AG04449 (cell line): Measurements from ENCODE around the gene TBRG1.

Source experiments
- CTCF ChIA-PET: fragments of 350-600 bp; formaldehyde crosslinking; extraction: SDS; loops from one replicate; lab custom pipeline; 2021; ENCODE audit warnings: antibody characterized with exemption; lab: Yijun Ruan, JAX
- POLR2A ChIA-PET: fragments of 400-600, 350-600 bp; formaldehyde crosslinking; extraction: SDS; loops from one replicate; lab custom pipeline; 2020; ENCODE audit warnings: antibody characterized with exemption, inconsistent platforms; lab: Yijun Ruan, JAX
- DNase-seq: peaks from one replicate; pipeline ENCODE4 v3.0.0-alpha.2; 2010; ENCODE audit warnings: low read depth, low spot score
- H3K4me3 ChIP-seq: 2 replicates; pipeline ENCODE4 v1.5.1; 2011; ENCODE audit warnings: low read depth, mild to moderate bottlenecking, control low read depth, low read length
- TF ChIP-seq, protein P1 (sequence below): IDR thresholded peaks from one replicate; pipeline ENCODE4 v1.5.1; 2011; ENCODE audit warnings: mild to moderate bottlenecking, moderate library complexity, low read length, control low read depth, inconsistent platforms; ENCODE audit not compliant: insufficient read depth; ENCODE audit errors: missing control alignments

Gene TBRG1, protein sequence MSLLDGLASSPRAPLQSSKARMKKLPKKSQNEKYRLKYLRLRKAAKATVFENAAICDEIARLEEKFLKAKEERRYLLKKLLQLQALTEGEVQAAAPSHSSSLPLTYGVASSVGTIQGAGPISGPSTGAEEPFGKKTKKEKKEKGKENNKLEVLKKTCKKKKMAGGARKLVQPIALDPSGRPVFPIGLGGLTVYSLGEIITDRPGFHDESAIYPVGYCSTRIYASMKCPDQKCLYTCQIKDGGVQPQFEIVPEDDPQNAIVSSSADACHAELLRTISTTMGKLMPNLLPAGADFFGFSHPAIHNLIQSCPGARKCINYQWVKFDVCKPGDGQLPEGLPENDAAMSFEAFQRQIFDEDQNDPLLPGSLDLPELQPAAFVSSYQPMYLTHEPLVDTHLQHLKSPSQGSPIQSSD

DNA sequence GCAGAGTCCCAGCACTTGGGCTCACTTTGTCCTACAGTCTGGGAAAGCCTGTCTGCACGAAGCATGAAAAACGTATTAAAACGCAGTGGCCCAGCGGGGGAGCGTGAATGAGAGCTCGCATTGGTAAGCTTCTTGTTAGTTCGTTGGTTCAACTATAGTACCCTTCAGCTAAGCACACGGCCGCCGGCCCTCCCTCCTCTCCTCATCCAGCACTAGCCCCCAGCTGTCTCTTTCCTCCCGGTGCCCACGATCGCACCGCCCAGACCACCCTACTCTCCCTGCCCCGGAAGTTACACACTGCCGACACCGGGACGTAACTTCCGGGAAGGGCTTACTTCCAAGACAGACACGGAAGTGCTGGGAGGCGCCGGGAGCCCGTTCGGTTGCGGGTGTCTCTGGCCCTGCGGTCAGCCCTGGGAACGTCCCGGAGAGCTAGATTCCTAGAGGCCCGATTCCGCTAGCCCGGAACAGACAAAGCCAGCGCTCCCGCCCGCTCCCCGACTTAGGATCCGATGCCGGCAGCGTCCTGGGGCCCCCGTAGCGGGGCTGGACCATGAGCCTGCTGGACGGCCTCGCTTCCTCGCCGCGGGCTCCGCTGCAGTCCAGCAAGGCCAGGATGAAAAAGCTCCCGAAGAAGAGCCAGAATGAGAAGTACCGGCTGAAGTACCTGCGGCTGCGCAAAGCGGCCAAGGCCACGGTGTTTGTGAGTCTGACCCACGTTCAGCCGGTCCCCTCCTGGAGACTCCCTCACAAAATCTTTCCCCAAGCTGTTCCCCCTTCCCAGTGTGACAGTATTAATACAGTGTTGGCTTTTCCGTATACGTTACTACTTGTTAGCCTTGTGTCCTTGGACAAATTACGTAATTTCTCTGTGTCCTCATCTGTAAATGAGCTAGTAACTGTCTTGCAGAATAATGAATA lies at the start of gene TBRG1:
TSS of gene TBRG1 (plus strand) at position 334 of the 921 bp plus-strand sequence. CDS start at position 554, 220 bp downstream.
- peak within 1 kb of the TSS; percentile 87 for H3K4me3 ChIP-seq
- POLR2A ChIA-PET, result interaction anchor here (0.8 to 1.7 kb wide), 3 partner anchors 20 to 298 kb away, joined by 3 to 10 read pairs (median 5); no protein-coding TSS in a partner anchor
- CTCF ChIA-PET, result interaction anchor here (0.6 to 5.4 kb wide), 10 partner anchors 11 to 254 kb away, joined by 3 to 35 read pairs (median 4); no protein-coding TSS in a partner anchor
- TF ChIP-seq, protein P1, sequence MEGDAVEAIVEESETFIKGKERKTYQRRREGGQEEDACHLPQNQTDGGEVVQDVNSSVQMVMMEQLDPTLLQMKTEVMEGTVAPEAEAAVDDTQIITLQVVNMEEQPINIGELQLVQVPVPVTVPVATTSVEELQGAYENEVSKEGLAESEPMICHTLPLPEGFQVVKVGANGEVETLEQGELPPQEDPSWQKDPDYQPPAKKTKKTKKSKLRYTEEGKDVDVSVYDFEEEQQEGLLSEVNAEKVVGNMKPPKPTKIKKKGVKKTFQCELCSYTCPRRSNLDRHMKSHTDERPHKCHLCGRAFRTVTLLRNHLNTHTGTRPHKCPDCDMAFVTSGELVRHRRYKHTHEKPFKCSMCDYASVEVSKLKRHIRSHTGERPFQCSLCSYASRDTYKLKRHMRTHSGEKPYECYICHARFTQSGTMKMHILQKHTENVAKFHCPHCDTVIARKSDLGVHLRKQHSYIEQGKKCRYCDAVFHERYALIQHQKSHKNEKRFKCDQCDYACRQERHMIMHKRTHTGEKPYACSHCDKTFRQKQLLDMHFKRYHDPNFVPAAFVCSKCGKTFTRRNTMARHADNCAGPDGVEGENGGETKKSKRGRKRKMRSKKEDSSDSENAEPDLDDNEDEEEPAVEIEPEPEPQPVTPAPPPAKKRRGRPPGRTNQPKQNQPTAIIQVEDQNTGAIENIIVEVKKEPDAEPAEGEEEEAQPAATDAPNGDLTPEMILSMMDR, result no peak
- DNase-seq, result peak; percentile 42

DNA sequence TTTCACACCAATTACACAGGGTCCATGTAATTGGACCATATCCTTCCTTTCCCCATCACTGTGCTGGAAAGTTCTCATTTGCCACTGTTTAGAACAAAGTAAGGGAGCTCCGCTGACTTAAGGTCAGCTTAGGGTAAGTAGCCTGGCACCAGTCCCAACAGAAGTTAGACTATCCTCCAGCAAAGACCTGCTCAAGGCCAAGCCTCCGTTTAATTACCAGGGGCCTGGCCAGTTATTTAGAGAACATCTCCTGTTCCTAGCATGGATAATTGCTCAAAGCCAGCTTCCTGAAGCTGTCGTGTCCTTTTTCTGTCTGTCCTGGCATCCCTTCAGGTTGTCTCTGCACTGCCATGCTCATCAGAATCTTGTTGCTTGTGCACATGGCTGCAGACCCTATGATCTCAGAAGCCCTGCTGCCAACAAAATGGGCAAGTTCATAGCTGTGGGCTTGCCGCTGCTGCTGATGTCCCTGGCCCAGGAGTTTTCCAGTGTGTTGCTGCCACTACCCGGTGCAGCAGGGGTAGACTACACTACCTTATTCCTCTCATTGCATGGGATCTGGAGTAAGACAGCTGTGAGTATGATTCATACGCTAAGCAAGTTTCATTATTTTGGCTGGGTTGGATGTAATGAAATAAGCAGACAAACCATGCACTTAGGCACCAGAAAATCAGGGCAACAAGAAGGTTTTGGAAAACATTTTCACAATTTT lies 44.8 kb upstream of the TBRG1 start:
- POLR2A ChIA-PET, result no interaction called here
- CTCF ChIA-PET, result interaction anchor here (3.4 kb wide), 1 partner anchor 162 kb away, joined by 13 read pairs; no protein-coding TSS in a partner anchor
- H3K4me3 ChIP-seq, result no peak overlapping the region

DNA sequence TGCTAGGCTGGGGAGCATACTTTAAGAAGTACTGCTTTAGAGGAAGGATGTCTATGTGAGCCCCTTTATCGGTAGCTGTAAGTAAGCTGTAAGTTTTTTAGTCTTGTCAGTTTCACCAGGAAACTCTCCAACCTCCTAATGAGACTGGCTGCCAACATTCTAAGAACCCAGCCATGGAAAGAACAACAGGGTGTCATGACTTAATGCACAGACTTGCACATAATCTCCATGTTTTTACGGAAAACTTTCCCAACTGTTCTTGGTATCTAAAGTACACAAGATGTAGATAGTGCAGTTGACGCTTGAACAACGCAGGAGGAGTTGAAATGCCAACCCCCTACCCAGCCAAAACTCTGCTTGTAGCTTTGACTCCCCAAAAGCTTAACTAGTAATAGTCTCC lies 43.9 kb upstream of the TBRG1 start:
- CTCF ChIA-PET, result interaction anchor here (1.2 kb wide), 1 partner anchor 177 kb away, joined by 4 read pairs; no protein-coding TSS in a partner anchor

More for the DNA sequence above, 44.8 kb upstream of the TBRG1 start:
- TF ChIP-seq, protein P1, result no peak
- no peak for DNase-seq

DNA sequence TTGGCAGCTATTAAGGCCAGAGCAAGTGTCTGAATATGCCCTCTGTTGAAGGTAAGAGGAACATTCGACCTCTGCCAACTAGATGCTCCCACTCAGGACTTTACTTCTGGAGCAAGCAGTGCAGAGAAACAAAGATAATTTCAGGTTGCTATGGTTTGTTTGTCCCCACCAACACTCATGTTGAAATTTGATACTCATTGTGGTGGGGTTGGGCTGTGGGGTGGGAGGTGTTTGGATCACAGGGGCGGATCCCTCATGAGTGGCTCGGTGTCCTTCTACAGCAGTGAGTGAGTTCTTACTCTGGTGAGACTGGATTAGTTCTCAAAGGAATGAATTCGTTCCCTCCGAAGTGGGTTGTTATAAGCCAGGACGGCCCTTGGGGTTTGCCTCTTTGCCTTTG lies 40.8 kb upstream of the TBRG1 start:
- ChIA-PET CTCF (interaction anchor here (1.4 to 8.2 kb wide), 3 partner anchors 13 to 180 kb away, joined by 3 to 142 read pairs (median 15); no protein-coding TSS in a partner anchor), POLR2A (no interaction called here)
- no peak overlapping the region for H3K4me3 ChIP-seq
- no peak for DNase-seq
- TF ChIP-seq, protein P1, result no peak

More for the DNA sequence above, 43.9 kb upstream of the TBRG1 start:
- no peak for DNase-seq
- TF ChIP-seq, protein P1, result no peak
- POLR2A ChIA-PET, result no interaction called here
- H3K4me3 ChIP-seq, result no peak overlapping the region

DNA sequence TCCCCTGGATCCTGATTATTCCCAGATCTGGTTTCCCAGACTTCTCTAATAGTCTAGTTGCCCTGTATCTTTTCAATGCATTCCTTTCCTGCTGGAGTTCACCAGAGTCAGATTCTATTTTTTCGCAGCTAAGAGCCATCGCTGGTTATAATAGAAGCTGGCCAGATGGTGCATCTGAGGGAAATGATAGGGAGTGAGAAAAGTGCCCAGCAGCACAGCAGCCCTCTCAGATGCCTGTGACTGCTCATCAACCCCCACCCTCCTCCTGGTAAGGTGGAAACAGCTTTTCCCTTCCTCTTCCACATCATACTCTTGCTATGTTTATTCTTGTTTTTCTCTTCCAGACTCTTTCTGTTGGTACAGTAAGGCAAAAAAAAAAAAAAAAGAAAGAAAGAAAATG lies 40.1 kb upstream of the TBRG1 start:
- DNase-seq, result no peak
- POLR2A ChIA-PET, result no interaction called here
- TF ChIP-seq, protein P1, result no peak
- CTCF ChIA-PET, result interaction anchor here (1.4 to 8.2 kb wide), 3 partner anchors 12 to 181 kb away, joined by 3 to 142 read pairs (median 15); no protein-coding TSS in a partner anchor
- H3K4me3 ChIP-seq, result no peak overlapping the region
